Raji (cell line): ENCODE measurements around the gene DLX5.

Source experiments
- POLR2A ChIP-seq: IDR thresholded peaks from 2 replicates; pipeline ENCODE4 v1.6.1; 2011; ENCODE audit warnings: low read depth, low read length, control low read depth; ENCODE audit not compliant: insufficient read depth

Gene DLX5

DNA sequence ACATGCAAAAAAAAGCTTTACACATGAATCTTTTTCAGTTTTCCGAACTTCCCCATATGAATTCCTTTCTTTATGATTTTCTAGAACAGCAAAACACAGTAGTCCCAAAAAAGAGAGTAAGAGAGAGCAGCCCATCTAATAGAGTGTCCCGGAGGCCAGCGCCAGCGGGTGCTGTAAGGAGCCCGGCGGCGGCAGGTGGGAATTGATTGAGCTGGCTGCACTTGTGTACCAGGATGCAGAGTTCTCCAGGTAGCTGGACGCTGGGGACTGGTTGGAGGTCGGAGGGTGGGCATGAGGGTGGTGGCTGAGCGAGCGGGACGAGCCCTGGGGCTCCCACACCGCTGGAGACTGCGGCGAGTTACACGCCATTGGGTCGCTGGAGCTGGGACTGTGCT is 4.0 kb downstream of the DLX5 start:
- TF ChIP-seq POLR2A: no peak

GRCh38 chr7:97019710-97020225 is 4.9 kb downstream of the DLX5 start:
- TF ChIP-seq POLR2A: no peak

DNA sequence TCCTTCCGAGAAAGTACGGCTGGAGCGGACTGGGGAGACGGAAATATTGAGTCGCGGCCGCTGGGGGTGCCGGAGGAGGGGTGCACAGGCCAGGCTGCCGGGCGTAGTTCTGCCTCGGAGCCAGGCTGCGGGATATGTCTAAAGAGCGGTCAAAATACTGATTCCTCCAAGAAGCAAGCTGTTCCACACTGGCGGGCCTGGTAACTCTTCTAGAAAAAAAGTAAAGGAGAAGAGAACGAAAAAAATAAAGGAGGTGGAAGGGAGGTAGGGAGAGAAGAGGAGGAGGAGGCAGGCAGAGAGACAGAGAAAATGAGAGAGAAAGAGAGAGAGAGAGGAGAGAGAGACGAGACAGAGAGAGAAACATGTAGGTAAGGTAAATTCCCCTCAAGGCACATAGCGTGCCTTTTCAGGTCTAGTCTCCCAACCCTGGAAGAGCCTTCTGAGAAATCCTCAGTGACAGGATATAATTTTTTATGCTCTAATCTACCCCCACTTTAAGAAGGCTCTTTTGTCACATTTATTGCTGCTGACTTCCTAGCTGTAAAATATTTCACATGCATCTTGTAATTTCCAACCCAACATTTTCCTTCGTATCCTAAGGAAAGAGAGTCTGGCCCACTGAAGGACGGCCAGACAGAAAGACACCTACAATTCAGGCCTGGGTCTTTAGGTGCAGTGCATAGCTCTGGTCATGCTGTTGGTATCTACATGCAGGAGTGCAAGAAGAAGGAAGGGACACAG is 5.7 kb downstream of the DLX5 start:
- TF ChIP-seq POLR2A: no peak

DNA sequence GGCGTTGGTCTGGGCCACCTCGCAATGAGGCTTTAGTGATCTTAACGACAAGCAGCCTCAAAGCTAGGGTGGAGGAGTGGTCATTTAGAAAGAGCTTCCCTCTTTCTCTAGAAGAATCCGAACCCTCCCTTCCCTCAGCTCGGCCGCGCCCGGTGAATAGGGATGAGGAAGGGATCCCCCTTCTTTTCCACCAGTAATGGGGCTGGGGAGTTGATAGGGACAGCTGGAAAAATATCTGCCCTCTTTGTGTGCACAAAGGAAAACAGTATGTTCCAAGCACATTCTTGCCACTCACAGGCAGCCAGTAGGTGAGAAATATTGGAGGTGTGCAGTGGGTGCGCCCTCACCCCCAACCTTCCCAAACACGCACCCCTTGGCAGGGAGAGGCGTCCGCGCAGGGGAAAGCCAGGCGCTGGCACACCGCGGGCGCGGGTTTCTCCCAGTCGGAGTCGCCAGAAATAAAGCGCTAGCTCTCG is 6.5 kb downstream of the DLX5 start:
- TF ChIP-seq POLR2A: no peak

GRCh38 chr7:97017192-97018125 is 7.2 kb downstream of the DLX5 start:
- TF ChIP-seq POLR2A: no peak

DNA sequence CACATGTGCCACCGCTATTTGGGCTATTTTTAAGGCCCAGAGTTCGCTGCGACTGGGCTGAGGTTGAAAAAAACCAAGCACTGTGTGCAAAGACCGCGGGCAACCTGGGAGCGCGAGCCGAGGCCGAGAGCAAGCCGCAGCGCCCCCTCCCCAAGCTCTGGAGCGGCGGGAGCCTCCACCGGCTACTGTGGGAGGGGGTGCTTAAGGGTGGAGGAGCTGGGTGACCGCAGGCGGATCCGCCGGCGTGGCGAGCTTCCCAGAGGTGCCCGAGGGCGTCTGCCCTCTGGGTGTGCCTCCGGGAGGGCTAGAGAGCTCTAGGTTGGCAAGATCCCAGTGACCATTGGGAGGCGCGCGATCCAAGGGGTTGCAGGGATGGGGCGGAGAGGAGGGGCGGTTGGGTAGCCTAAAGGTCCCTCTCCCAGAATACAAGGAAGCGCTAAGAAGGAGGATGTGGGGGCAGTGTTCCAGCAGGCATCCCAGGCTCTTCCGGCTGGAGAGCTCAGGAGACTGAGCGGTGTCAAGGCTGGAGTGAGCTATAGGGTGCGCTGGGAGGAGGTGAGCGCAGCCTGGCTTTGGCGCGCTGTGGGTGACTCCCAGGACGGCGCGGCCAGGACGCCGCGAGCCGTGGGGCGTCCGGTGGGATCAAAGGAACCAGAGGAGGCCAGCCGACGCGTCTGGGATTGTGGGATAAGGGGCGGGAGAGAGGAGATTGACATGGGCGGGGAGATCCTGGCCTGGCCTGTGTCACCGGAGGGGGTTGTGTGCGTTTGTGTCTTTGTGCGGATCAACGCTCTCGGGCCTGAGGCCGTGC is 8.0 kb downstream of the DLX5 start:
- TF ChIP-seq POLR2A: no peak

DNA sequence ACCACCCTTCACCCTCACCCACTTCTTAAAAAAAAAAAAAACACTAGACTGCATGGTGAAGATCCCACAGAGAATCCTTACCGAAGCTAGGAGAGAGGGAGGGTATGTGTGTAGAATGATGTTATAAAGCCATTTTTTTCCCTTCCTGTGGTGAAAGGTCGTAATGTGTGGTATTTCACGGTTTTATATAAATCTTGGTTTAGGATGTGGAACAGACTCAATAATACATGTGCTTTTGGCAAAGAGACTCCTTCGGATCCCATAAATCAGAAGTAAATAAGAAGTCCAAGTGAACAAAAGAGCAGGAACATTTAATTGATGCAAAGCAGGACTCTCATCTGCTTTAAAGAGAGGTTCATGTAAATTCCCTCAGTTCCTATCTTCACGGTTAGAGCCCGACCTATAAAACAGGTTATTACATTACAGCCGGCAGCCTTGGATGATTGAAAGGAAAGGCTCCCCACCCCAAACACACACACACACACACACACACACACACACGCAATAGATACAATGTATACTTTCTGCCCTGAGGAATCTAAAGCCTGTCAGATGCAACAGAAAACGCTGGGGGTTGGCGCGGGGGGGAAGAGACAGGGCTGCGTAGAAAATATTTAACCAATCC is 8.8 kb downstream of the DLX5 start:
- TF ChIP-seq POLR2A: no peak

- TF ChIP-seq POLR2A: no peak
Measured at GRCh38 chr7:97015279-97015678, 9.4 kb downstream of the DLX5 start.

DNA sequence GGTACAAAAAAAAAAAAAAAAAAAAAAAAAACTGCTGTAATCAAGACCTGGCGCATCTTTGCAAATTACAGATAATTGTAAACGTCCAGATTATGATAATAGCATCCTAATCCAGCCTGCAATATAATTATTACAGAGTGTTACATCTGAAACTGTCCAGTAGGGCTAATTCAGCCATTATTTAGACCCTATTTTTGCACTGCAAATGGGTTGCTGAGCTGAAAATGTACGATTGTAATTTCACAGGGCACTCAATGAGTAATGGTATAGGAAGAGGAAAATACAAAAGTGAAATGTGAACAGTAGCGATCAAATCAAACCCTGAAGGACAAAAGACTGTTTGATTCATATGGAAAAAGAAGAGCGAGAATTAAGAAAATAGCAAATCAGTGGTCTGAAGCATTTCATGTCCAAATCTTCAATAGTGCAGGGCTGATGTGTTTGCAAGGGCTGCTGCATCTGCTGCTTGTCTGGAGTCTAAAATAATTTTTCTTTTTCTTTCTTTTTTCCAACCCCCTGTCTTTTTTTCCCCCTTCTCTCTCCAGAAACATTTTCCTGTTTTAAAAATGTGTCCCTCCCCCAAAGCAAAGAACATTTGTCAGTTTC is 10.4 kb downstream of the DLX5 start:
- no peak for TF ChIP-seq POLR2A

GRCh38 chr7:97013845-97014134 is 10.8 kb downstream of the DLX5 start:
- no peak for TF ChIP-seq POLR2A

- TF ChIP-seq POLR2A: no peak
Measured at GRCh38 chr7:97013134-97013844, 11.3 kb downstream of the DLX5 start.

DNA sequence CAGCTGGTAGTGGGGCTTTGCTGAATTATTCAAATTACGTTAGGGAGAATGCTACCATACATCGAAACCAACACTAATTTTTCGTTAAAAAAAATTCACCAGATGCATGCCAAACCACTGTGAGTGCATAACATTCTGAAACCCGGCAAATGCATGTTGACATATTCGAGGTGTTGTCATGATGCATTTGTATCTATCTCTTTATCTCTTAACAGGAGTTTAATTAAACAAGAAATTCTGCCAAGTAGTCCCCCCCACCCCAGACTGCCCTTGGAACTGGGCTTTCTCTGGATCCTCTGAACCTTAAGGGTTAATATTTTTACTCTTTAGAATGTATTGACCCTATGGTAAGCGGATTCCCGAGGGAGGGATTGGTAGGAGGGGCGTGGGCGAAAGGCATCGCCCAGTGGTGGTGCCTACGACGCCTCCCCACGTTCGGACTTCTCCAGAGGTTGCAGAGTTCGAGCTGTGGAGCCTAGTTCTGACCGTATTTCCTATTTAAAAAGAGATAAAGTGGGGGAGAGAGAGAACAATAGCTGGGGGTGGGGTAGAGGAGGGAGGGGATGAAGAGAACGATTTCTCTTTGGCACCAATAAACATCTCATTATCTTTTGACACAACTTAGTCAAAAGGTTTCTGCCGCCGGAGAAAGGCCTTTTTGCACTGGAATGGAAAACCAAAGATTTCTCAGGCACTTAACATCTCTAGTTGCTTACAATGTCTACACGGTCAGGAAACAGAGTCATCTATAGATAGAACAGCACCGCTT is 12.1 kb downstream of the DLX5 start:
- no peak for TF ChIP-seq POLR2A
